GM12878 (cell line): ENCODE results near the gene PAIP1. TPM values are rescaled to one million over a fixed set of nuclear protein-coding genes. Genes with fewer than 3 reads are reported as not detected.

ENCODE experiments used
- BHLHE40 ChIP-seq, 2 experiments: fragments of 450-650 bp in 1 of 2; IDR thresholded peaks; 2 replicates each; pipeline ENCODE4 v1.6.1; 2011 to 2017; ENCODE audit warnings: low read depth in 2 of 2, borderline replicate concordance in 1 of 2, improper control_type of control experiment in 1 of 2, low read length in 1 of 2, mild to moderate bottlenecking in 1 of 2
- CEBPB ChIP-seq, 2 experiments: fragments of 150-350 bp in 1 of 2; IDR thresholded peaks; 2 replicates each; pipeline ENCODE4 v1.6.1; 2012 to 2014; ENCODE audit warnings: low read depth in 2 of 2, low read length in 2 of 2, borderline replicate concordance in 1 of 2, inconsistent platforms in 1 of 2
- ESRRA ChIP-seq: IDR thresholded peaks from 2 replicates; pipeline ENCODE4 v1.6.1; 2012; ENCODE audit warnings: mild to moderate bottlenecking, low read length, improper control_type of control experiment
- ETV6 ChIP-seq, 2 experiments: fragments of 450-650 bp in 1 of 2; IDR thresholded peaks in 1 of 2; conservative IDR thresholded peaks in 1 of 2; 2 replicates each; pipeline ENCODE4 v1.6.1; 2014; ENCODE audit warnings: antibody characterized with exemption in 1 of 2, borderline replicate concordance in 1 of 2, low read depth in 1 of 2, mild to moderate bottlenecking in 1 of 2, moderate library complexity in 1 of 2
- HCFC1 ChIP-seq: fragments of 150-350 bp; IDR thresholded peaks from 2 replicates; pipeline ENCODE4 v1.6.1; 2014; ENCODE audit warnings: low read length
- KLF5 ChIP-seq: fragments of 450-650 bp; IDR thresholded peaks from 2 replicates; pipeline ENCODE4 v1.6.1; 2014; ENCODE audit warnings: mild to moderate bottlenecking; ENCODE audit not compliant: partially characterized antibody
- MEF2B ChIP-seq: fragments of 450-650 bp; IDR thresholded peaks from 2 replicates; pipeline ENCODE4 v1.6.1; 2018; ENCODE audit warnings: mild to moderate bottlenecking, moderate library complexity; ENCODE audit not compliant: partially characterized antibody, poor library complexity, severe bottlenecking
- NBN ChIP-seq: fragments of 450-650 bp; IDR thresholded peaks from 2 replicates; pipeline ENCODE4 v1.6.1; 2016
- NFIC ChIP-seq: IDR thresholded peaks from 2 replicates; pipeline ENCODE4 v1.6.1; 2012; ENCODE audit warnings: low read depth, mild to moderate bottlenecking, inconsistent platforms, low read length, moderate library complexity
- PML ChIP-seq: IDR thresholded peaks from 2 replicates; pipeline ENCODE4 v1.6.1; 2012; ENCODE audit warnings: low read length, inconsistent platforms
- POLR2A ChIP-seq: IDR thresholded peaks from 2 replicates; pipeline ENCODE4 v1.6.1; 2011; ENCODE audit warnings: low read depth, mild to moderate bottlenecking, low read length
- POLR2AphosphoS5 ChIP-seq: IDR thresholded peaks from 2 replicates; pipeline ENCODE4 v1.6.1; 2011; ENCODE audit warnings: mild to moderate bottlenecking, low read length, inconsistent platforms
- ZNF274 ChIP-seq: IDR thresholded peaks from one replicate; pipeline ENCODE4 v1.8.0; 2011; ENCODE audit not compliant: insufficient read length, insufficient read depth
- polyA plus RNA-seq, 11 experiments: library from polyadenylated mRNA; depleted of rRNA in 4 of 11; unstranded in 6 of 11; stranded (reverse) in 5 of 11; fragments of >200 nt; fragmentation: Nextera tagmentation in 4 of 11; fragmentation: Illumina TruSeq in 1 of 11; extraction: Ambion mirVana in 4 of 11; extraction: Trizol in 1 of 11; gene quantifications; 1 replicate in 1 of 11; 2 replicates in 10 of 11; pipeline versions ENCODE4 v1.2.1 to v1.2.3, GENCODE V29; 2011 to 2016; ENCODE audit warnings: inconsistent platforms in 2 of 11, missing spikeins in 2 of 11, low read depth in 1 of 11
- total RNA-seq, 4 experiments: library from RNA; depleted of rRNA in 3 of 4; stranded (reverse); fragments of >200 nt in 3 of 4; fragmentation: Illumina TruSeq in 1 of 4; extraction: Trizol in 1 of 4; gene quantifications; 2 replicates each; pipeline versions ENCODE4 v1.2.1 to v1.2.3, GENCODE V29; 2013 to 2021
- TF ChIP-seq, protein P1 (sequence below): IDR thresholded peaks from 2 replicates; pipeline ENCODE4 v1.6.1; 2012; ENCODE audit warnings: mild to moderate bottlenecking, low read depth, low read length
- TF ChIP-seq, protein P2 (sequence below): fragments of 450-650 bp; IDR thresholded peaks from 2 replicates; pipeline ENCODE4 v1.6.1; 2017; ENCODE audit warnings: mild to moderate bottlenecking, low read depth, inconsistent platforms; ENCODE audit not compliant: poor library complexity, severe bottlenecking
- TF ChIP-seq, protein P3 (sequence below), 3 experiments: IDR thresholded peaks in 2 of 3; conservative IDR thresholded peaks in 1 of 3; 2 replicates each; pipeline ENCODE4 v1.5.1; 2011; ENCODE audit warnings: low read depth in 3 of 3, low read length in 3 of 3, mild to moderate bottlenecking in 3 of 3, control low read depth in 2 of 3, moderate library complexity in 2 of 3, inconsistent platforms in 1 of 3, mixed read lengths in 1 of 3; ENCODE audit not compliant: control insufficient read depth in 2 of 3, insufficient read depth in 1 of 3; ENCODE audit errors: extremely low read depth in 1 of 3

PAIP1 gene
- total and polyA plus RNA-seq, 10 of the 15 experiments (the other 5 are each of a cell fraction or from before 2014, with no cell fraction given): 37.4 to 90.9 (median 57.0) TPM

DNA sequence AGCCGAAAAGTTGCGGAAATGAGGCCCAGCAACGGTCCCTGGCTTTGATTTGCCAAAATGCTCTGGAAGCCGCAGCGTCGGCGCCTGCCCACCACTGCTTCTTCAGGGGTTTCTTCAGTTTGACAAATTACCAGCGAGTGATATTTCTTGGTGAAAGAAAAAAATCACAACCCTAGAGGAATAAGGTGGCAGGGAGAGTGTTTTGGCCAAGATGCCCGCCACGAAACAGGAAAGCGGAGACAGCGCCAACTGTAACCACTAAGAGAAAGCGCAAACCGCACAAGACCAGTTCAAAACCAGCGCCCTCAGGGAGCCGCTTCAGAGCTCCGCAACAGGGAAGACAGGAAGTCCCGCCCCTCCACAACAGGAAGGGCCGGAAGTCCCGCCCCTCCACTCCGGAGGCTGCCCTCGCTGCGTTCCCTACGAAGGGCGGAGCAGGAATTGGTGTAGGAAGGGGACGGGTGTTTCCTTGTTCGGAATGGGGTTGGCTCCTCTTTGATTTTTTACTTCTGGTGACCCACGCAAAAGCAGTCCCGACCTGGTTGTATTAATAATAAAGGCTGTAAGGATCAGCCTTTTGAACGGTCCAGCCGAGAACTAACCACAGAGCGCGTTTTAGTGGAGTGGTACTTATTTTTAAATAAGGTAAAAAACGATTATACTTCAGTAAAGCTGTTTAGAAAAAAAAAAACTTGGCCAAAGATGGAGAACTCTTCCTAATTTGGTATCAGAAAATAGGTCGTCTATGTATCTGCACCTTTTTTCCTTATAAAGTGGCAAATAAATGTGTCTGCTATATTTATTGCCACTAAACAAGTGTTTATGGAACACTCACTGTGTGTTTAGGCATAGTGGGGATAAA lies 41.8 kb downstream of the PAIP1 start, which contains the start of gene C5orf34 (continued):
- 0 out of 4 replicates have a peak, but pooled peaks of 1 of the 2 experiments have one; percentile 15 for TF ChIP-seq ETV6 (conservative IDR thresholded peaks at IDR 0.05 in 1 of 2, IDR thresholded peaks at IDR 0.05 in 1 of 2; ENCODE audit: borderline replicate concordance in 1 of 2, low read depth in 1 of 2)
- peak; percentile 97 for TF ChIP-seq PML
- no peak for TF ChIP-seq ESRRA
- TF ChIP-seq ZNF274: no peak
- TF ChIP-seq, protein P1, sequence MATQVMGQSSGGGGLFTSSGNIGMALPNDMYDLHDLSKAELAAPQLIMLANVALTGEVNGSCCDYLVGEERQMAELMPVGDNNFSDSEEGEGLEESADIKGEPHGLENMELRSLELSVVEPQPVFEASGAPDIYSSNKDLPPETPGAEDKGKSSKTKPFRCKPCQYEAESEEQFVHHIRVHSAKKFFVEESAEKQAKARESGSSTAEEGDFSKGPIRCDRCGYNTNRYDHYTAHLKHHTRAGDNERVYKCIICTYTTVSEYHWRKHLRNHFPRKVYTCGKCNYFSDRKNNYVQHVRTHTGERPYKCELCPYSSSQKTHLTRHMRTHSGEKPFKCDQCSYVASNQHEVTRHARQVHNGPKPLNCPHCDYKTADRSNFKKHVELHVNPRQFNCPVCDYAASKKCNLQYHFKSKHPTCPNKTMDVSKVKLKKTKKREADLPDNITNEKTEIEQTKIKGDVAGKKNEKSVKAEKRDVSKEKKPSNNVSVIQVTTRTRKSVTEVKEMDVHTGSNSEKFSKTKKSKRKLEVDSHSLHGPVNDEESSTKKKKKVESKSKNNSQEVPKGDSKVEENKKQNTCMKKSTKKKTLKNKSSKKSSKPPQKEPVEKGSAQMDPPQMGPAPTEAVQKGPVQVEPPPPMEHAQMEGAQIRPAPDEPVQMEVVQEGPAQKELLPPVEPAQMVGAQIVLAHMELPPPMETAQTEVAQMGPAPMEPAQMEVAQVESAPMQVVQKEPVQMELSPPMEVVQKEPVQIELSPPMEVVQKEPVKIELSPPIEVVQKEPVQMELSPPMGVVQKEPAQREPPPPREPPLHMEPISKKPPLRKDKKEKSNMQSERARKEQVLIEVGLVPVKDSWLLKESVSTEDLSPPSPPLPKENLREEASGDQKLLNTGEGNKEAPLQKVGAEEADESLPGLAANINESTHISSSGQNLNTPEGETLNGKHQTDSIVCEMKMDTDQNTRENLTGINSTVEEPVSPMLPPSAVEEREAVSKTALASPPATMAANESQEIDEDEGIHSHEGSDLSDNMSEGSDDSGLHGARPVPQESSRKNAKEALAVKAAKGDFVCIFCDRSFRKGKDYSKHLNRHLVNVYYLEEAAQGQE: no peak
- peak; percentile 80 for TF ChIP-seq POLR2A
- TF ChIP-seq KLF5: peak; percentile 33
- TF ChIP-seq BHLHE40 (IDR thresholded peaks at IDR 0.05; ENCODE audit: borderline replicate concordance in 1 of 2, low read depth in 2 of 2, low read length in 1 of 2): peak in 1 of 2 experiments; percentile 20; a peak in 1 of 4 replicates
- TF ChIP-seq HCFC1: peak; percentile 42; the same call in 1 of the 2 replicates
- no peak for TF ChIP-seq CEBPB (IDR thresholded peaks at IDR 0.05; ENCODE audit: borderline replicate concordance in 1 of 2, low read depth in 2 of 2, low read length in 2 of 2)
- TF ChIP-seq, protein P2, sequence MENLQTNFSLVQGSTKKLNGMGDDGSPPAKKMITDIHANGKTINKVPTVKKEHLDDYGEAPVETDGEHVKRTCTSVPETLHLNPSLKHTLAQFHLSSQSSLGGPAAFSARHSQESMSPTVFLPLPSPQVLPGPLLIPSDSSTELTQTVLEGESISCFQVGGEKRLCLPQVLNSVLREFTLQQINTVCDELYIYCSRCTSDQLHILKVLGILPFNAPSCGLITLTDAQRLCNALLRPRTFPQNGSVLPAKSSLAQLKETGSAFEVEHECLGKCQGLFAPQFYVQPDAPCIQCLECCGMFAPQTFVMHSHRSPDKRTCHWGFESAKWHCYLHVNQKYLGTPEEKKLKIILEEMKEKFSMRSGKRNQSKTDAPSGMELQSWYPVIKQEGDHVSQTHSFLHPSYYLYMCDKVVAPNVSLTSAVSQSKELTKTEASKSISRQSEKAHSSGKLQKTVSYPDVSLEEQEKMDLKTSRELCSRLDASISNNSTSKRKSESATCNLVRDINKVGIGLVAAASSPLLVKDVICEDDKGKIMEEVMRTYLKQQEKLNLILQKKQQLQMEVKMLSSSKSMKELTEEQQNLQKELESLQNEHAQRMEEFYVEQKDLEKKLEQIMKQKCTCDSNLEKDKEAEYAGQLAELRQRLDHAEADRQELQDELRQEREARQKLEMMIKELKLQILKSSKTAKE: peak; percentile 62
- TF ChIP-seq, protein P3, sequence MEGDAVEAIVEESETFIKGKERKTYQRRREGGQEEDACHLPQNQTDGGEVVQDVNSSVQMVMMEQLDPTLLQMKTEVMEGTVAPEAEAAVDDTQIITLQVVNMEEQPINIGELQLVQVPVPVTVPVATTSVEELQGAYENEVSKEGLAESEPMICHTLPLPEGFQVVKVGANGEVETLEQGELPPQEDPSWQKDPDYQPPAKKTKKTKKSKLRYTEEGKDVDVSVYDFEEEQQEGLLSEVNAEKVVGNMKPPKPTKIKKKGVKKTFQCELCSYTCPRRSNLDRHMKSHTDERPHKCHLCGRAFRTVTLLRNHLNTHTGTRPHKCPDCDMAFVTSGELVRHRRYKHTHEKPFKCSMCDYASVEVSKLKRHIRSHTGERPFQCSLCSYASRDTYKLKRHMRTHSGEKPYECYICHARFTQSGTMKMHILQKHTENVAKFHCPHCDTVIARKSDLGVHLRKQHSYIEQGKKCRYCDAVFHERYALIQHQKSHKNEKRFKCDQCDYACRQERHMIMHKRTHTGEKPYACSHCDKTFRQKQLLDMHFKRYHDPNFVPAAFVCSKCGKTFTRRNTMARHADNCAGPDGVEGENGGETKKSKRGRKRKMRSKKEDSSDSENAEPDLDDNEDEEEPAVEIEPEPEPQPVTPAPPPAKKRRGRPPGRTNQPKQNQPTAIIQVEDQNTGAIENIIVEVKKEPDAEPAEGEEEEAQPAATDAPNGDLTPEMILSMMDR (IDR thresholded peaks at IDR 0.05 in 2 of 3, conservative IDR thresholded peaks at IDR 0.05 in 1 of 3; ENCODE audit: control insufficient read depth in 2 of 3, extremely low read depth in 1 of 3, insufficient read depth in 1 of 3, low read depth in 3 of 3, low read length in 3 of 3): no peak
- peak; percentile 92 for TF ChIP-seq POLR2AphosphoS5
- TF ChIP-seq NFIC: peak; percentile 44
- peak; percentile 20 for TF ChIP-seq MEF2B
- 0 out of 2 replicates have a peak, but pooled peaks have one; percentile 57 for TF ChIP-seq NBN
- TF ChIP-seq, all 136 proteins: peak for 54
